HFF-Myc (cell line): ENCODE measurements around the gene CPLX3.

Experiments used
- DNase-seq: peaks from one replicate; pipeline ENCODE4 v3.0.0-alpha.2; 2011; ENCODE audit warnings: low read depth; ENCODE audit errors: extremely low read depth
- H3K4me3 ChIP-seq: replicated peaks from 2 replicates; pipeline ENCODE4 v1.5.1; 2011; ENCODE audit warnings: low read depth, mild to moderate bottlenecking, control low read depth, low read length
- TF ChIP-seq, protein P1 (sequence below): IDR thresholded peaks from 2 replicates; pipeline ENCODE4 v1.5.1; 2012; ENCODE audit warnings: mild to moderate bottlenecking, low read depth, low read length, control low read depth; ENCODE audit errors: missing control alignments

Gene CPLX3, protein sequence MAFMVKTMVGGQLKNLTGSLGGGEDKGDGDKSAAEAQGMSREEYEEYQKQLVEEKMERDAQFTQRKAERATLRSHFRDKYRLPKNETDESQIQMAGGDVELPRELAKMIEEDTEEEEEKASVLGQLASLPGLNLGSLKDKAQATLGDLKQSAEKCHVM

DNA sequence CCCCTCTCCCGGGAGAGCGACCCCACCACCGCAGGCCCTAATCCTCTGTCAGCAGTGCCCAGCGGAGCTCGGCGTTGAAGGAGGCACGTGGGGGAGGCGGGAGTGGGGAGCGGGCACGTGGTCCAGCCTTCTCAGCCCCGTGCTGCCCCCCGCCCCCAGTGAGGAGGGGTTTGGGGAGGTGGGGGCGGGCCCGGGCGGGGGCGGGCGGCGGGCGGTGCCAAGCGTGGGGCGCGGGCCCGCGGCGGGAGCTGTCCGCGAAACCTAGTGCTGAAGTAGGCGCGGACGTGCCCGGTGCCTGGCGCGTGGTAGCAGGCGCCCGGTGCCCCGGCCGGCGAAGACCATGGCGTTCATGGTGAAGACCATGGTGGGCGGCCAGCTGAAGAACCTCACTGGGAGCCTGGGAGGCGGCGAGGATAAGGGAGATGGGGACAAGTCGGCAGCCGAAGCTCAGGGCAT, at the start of gene CPLX3:
TSS of gene CPLX3 (plus strand) at position 264 of the 456 bp plus-strand sequence. CDS start at position 341, 77 bp downstream.
- no peak for DNase-seq
- TF ChIP-seq, protein P1, sequence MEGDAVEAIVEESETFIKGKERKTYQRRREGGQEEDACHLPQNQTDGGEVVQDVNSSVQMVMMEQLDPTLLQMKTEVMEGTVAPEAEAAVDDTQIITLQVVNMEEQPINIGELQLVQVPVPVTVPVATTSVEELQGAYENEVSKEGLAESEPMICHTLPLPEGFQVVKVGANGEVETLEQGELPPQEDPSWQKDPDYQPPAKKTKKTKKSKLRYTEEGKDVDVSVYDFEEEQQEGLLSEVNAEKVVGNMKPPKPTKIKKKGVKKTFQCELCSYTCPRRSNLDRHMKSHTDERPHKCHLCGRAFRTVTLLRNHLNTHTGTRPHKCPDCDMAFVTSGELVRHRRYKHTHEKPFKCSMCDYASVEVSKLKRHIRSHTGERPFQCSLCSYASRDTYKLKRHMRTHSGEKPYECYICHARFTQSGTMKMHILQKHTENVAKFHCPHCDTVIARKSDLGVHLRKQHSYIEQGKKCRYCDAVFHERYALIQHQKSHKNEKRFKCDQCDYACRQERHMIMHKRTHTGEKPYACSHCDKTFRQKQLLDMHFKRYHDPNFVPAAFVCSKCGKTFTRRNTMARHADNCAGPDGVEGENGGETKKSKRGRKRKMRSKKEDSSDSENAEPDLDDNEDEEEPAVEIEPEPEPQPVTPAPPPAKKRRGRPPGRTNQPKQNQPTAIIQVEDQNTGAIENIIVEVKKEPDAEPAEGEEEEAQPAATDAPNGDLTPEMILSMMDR, result no peak
- H3K4me3 ChIP-seq, result no peak within 1 kb of the TSS

DNA sequence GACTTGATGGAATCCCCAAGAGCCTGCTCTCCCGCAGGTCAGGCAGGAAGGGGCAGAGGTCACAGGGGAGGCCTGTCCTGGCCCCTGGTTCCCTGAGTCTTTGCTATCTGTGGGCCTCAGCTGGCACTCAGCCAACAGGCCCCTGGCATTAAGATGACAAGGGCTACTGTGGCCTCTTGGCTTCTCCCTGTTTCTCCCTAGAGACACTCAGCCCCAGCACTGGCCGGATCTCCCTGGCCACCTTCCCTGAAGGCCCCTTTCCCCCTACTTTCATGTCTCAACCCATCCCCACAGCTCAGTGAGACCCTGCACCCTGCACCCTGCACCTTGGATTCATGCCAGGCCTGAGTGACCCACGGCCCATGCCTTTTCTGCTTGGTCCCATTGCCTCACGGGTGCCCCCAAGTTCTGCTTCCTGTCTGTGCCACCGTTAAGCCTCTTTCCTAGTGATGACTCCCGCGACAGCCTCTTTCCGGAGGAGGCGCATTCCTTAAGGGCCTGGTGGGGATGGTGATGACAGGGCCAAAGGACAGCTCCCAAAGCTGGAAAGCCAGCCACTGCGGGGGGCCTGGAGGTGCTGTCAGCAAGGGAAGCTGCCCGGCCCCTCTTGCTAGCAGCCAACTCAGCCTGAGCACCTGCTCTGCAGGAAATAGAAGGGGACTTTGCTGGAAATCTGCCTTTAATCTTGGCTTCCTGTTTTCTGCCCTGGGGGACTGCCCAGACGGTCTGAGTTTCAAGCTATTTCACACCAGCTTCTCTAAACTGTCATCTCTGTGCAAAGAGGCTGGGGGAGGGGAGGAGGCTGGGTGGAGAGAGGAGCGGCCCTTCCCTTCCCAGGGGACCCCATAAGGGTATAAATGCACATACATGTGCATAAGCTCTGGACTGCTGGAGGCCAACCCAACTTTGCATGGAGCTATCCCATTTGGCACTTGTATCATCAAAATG, 49.3 kb upstream of the CPLX3 start:
- TF ChIP-seq, protein P1, result no peak
- H3K4me3 ChIP-seq, result no peak overlapping the region
- DNase-seq, result no peak

DNA sequence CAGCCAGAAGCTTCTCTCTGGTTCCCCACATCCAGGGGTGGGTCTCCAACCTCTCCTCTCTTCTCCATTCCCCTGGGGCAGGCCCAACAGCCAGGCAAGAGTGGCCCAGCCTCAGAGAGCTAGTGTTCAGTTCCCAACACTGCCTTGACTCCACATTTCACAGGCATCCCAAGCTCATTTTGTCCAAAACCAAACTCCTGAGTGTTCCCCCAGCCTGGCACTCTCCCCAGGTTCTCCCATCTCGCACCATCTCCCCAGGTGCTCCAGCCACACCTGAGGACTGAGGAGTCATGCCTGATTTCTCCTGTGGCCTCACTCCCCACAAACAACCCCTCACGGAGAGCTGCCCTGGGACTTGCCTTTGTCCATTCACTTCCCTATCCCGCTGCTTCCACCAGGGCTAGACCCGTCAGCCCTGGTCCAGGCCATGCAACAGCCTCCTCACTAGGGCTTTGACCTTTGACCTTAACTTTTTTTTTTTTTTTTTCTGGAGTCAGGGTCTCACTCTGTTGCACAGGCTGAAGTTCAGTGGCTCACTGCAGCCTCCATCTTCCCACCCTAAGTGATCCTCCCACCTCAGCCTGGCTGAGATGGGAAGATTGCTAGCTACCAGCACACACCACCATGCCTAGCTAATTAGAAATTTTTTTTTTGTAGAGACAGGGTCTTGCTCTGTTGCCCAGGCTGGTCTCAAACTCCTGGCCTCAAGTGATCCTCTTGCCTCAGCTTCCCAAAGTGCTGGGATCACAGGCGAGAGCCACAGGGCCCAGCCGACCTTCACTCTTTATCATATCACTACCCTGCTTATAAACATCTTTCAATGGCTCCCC, 48.4 kb upstream of the CPLX3 start:
- no peak overlapping the region for H3K4me3 ChIP-seq
- TF ChIP-seq, protein P1, result no peak
- no peak for DNase-seq

DNA sequence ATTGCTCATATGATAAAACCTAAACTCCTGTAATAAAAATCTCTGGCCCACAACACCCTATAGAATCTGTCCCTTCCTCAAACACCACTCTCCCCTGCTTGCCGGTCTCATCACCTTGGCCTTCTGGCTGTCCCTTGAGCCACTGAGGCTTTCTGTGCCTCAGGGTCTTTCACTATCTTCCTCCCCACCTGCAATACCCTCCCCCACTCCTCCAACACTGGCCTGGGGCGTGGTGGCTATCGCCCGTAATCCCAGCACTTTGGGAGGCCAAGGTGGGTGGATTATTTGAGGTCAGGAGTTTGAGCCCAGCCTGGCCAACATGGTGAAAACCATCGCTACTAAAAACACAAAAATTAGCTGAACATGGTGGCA, 47.8 kb upstream of the CPLX3 start:
- H3K4me3 ChIP-seq, result no peak overlapping the region
- DNase-seq, result no peak
- TF ChIP-seq, protein P1, result no peak

DNA sequence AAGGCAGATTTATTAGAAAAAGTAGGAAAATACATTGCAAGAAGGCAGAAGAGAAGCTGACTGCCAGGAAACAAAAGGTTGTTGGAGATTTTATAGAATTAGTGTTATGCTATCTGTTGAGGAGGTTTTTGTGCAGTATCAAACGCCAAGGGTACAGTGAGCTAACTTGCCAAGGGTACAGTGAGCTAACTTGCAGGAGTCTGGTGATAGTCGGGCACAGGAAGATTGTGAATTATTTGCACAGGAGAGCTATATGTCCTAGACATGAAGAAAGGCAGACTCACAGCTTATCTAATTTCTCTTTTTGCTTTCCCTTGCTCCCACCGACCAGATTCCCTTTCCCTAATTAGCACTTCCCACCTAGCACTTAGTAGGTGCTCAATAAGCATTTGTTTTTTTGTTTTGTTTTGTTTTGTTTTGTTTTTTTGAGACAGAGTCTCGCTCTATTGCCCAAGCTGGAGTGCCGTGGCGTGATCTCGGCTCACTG, 47.2 kb upstream of the CPLX3 start:
- no peak for DNase-seq
- no peak overlapping the region for H3K4me3 ChIP-seq
- TF ChIP-seq, protein P1, result no peak
